ENCODE measurements around the gene SLC9C1.

Gene SLC9C1

GRCh38 chr3:112101916-112102315 is 192.1 kb downstream of the SLC9C1 start:
- DNase-seq, result no peak

- DNase-seq, result peak; percentile 53
Measured at GRCh38 chr3:112097378-112097777, 196.6 kb downstream of the SLC9C1 start.

GRCh38 chr3:112096176-112096575 is 197.8 kb downstream of the SLC9C1 start:
- DNase-seq, result no peak

GRCh38 chr3:112095731-112096130 is 198.3 kb downstream of the SLC9C1 start:
- DNase-seq, result no peak

- no peak for DNase-seq
Measured at GRCh38 chr3:112093180-112093522, 200.9 kb downstream of the SLC9C1 start.

- peak; percentile 15 for DNase-seq
Measured at GRCh38 chr3:112092496-112093179, 201.4 kb downstream of the SLC9C1 start.

GRCh38 chr3:112090887-112091586 is 203.0 kb downstream of the SLC9C1 start:
- DNase-seq, result no peak
